Activated CD4-positive, alpha-beta T cell treated with anti-CD3 and anti-CD28 coated beads for 24 hours (primary cell): ENCODE data around the gene RECQL5.
"Not testable (repeated sequence)": the region's sequence is repeated elsewhere in the genome, so short reads cannot be mapped to it uniquely, and the experiment has no call there.

Source experiments
- DNase-seq, 2 donors: peaks; one replicate each; pipeline ENCODE4 v3.0.0-alpha.2; 2020; ENCODE audit warnings: low read depth in 2 of 2

The RECQL5 gene

GRCh38 chr17:75647921-75648320 lies 19.0 kb downstream of the RECQL5 start:
- no peak for DNase-seq

DNA sequence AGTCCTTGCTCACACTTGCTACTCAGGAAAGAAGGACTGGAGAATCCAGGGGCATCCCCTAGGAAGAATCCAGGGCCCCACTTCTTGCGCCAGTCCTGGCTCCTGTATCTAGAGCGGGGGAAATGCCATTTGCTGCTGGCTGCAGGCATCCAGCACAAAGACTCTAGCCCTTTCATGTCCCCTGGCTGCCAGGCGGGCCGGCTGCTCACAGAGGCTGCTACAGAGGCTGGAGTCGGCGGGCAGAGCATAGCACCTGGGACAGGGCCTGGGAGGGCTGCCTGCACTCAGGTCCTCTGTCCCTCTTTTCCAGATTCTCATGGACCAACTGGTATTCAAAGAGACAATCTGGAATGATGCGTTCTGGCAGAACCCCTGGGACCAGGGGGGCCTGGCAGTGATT lies 19.9 kb downstream of the RECQL5 start:
- DNase-seq: no peak

- no peak for DNase-seq
Measured at GRCh38 chr17:75646638-75646992, 20.3 kb downstream of the RECQL5 start.

GRCh38 chr17:75645889-75646637 lies 20.9 kb downstream of the RECQL5 start:
- DNase-seq: no peak

DNA sequence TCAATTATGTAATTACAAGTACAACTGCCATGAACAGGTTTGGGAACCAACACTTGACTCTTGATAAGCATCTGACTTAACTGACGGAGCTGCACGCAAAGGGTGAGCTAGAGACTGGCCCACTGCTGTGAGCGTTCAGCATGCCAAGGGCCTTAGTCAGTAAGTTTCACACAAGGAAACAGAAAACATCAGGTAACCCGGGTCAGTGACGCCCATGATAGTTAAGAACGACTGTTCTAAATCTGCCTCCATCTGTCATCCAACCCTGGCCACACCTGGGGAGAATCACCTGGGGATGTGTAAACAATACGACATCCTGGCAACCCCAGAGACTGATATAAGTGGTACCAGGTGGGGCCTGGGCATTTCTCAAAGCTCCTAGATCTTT lies 21.5 kb downstream of the RECQL5 start:
- no peak for DNase-seq

DNA sequence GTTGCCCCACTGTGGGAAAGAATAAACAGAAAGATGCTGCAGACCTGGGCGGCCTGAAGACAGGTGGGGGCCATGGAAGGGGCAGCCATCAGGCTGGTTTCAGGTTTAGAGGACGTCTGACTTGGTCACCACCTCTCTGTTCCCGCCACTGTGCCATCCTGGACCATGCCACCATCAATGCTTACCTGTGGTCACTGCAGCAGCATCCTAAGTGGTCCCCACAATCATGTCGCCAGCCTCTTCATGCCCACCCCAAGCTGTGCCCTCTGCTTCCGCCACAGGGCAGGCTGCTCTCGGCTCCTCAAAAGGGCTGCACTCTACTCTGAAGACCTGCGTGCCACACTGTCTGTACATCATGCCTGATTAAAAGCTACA lies 23.3 kb downstream of the RECQL5 start:
- no peak for DNase-seq

GRCh38 chr17:75642784-75643642 lies 23.9 kb downstream of the RECQL5 start:
- no peak for DNase-seq

GRCh38 chr17:75642182-75642783 lies 24.7 kb downstream of the RECQL5 start:
- DNase-seq: no peak

DNA sequence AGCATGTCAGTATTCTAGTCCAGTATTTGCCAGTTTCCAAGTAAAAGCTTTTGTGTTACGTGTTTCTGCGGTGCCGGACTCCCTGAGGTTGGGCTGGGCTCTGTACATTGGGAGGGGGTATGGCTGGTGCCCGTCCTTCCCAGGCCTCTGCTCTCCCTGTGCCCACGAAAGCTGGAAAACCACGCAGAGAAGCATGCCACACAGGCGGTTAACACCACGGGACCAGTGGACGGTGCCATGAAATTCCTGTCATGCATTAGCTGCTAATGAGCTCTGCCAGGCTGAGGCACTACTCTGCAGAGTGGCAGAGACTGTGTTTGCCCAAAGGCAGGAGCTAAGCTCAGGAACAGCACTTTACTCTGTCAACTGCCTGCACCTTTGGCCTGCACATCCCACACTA lies 25.6 kb downstream of the RECQL5 start:
- no peak for DNase-seq

- no peak for DNase-seq
Measured at GRCh38 chr17:75640556-75641119, 26.3 kb downstream of the RECQL5 start.

GRCh38 chr17:75639771-75640555 lies 27.0 kb downstream of the RECQL5 start:
- DNase-seq: no peak

GRCh38 chr17:75639327-75639726 lies 27.6 kb downstream of the RECQL5 start:
- no peak for DNase-seq

GRCh38 chr17:75638893-75639292 lies 28.1 kb downstream of the RECQL5 start:
- no peak for DNase-seq

DNA sequence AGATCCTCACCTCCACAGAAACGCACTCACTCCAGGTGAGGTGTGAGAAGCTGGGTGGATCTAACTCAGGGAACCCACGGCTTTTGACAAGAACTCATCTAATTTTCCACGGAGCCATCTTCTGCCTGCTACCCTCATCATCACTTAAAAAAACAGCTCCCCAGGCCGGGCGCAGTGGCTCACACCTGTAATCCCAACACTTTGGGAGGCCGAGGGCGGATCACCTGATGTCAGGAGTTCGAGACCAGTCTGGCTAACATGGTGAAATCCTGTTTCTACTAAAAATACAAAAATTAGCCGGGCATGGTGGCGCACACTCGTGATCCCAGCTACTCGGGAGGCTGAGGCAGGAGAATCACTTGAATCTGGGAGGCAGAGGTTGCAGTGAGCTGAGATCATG lies 28.9 kb downstream of the RECQL5 start:
- not testable (repeated sequence) for DNase-seq

DNA sequence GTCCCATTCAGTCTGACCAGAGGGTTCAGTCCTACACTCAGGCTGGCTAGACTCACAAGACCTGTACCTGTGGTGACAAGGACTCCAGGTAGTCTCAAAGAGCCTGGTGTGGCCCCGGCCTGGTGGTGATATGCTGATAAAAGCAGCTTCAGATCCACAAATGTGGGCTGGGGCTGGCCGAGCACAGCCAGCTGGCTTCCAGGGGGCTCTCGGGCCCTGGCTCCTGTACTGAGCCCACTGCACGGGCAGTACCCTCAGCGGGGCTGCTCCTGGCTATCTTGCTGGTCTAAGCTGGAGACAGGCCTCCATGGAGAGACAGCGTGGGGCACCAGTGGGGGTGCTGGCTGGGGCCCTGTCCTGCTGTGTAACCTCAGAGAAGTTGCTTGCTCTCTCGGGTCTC lies 29.4 kb downstream of the RECQL5 start:
- DNase-seq: no peak

GRCh38 chr17:75637143-75637538 lies 29.8 kb downstream of the RECQL5 start:
- no peak for DNase-seq

- DNase-seq: no peak
Measured at GRCh38 chr17:75636381-75637142, 30.4 kb downstream of the RECQL5 start.

DNA sequence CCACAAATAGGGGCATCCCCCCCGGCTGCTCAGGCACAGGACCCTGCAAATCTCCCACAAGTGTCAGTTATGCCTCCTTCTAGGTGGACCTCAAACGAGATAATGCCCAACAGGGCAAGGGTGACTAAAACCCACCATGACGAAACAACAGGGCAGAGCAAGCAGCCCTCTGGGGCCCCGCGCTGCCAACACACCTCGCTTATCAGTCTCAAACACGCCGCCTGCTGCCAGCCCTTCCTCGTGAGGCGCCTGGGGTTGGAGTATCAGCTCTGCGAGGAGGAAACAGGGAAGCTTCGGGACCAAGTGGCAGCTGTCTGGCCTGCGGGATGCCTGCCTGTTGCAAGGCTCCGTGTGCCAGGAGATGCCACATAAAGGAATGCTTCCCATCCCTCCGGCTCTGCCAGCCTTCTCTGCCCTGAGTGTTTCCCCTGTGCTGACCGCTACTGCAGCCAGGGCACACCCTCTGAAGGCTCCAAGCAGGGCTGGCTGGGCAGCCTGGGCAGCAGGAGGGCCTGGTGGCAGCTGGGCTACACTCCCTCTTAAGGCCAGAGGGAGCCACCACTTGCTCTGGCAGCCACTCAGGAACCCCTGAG lies 31.2 kb downstream of the RECQL5 start:
- no peak for DNase-seq

DNA sequence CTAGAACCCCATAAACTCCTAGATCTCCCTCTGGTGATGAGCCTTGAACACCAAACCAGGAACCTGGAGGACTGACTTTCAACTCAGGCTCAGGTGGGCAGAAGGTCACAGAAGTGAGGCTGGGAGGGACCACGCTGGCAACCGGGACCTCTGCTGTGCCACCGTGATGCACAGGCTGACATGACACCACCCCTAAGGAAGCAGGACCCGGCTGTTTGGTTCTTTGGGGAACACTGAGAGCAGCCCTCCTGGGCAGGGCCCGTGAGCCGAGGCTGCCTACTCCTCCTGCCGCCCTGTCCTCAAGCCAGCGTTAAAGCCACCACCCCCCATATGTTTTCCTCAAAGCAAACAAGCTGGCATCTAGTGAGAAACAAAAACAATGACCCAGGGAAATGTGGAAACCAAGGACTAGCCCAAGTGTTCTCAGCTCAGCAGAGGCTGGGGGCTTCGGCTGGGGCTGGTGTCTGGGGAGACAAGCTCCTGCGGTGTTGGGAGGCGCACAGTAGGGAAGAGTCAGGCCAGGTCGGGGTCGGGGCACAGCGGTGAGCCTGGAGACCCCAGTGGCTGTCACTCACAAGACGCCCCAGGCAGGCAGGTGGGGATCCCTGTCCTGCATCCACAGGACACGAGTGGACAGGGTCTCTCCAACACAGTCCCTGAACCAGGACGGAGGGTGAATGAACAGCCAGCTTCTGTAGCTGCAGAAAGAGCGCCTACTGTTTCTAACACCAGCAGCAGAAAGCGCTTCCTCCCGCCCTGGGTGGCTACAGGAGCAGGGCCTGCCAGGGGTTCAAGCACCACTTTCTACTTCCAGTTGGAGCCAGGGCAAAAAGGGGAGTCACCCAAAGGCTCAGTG lies 32.0 kb downstream of the RECQL5 start:
- no peak for DNase-seq

- DNase-seq: no peak
Measured at GRCh38 chr17:75634376-75634740, 32.6 kb downstream of the RECQL5 start.
